Neural progenitor cell (in vitro differentiated cells): Measurements from ENCODE around the gene INPP5J. TPM values are rescaled to one million over a fixed set of nuclear protein-coding genes. Genes with fewer than 3 reads are reported as not detected.

ENCODE experiments used
- DNase-seq: peaks from one replicate; pipeline ENCODE4 v3.0.0-alpha.2; 2016; ENCODE audit warnings: low spot score
- H2AFZ ChIP-seq: fragments of 200-600 bp; sonication (generic); replicated peaks from 2 replicates; pipeline ENCODE4 v1.6.1; 2016; ENCODE audit warnings: antibody characterized with exemption
- H3F3A ChIP-seq: fragments of 200-600 bp; sonication (generic); 2 replicates; pipeline ENCODE4 v1.6.1; 2016; ENCODE audit warnings: antibody characterized with exemption, low read depth
- H3K27ac ChIP-seq: fragments of 200-600 bp; sonication (generic); 2 replicates; pipeline ENCODE4 v1.5.1; 2016; ENCODE audit warnings: mild to moderate bottlenecking
- H3K27me3 ChIP-seq: fragments of 200-600 bp; sonication (generic); 2 replicates; pipeline ENCODE4 v1.6.1; 2016; ENCODE audit warnings: mild to moderate bottlenecking, moderate library complexity
- H3K36me3 ChIP-seq: fragments of 200-600 bp; sonication (generic); 2 replicates; pipeline ENCODE4 v1.5.1; 2016
- H3K4me1 ChIP-seq: fragments of 200-600 bp; sonication (generic); 2 replicates; pipeline ENCODE4 v1.6.1; 2016; ENCODE audit warnings: mixed run types
- H3K4me2 ChIP-seq: fragments of 200-600 bp; sonication (generic); 2 replicates; pipeline ENCODE4 v1.6.1; 2016
- H3K4me3 ChIP-seq: fragments of 200-600 bp; sonication (generic); 2 replicates; pipeline ENCODE4 v1.5.1; 2016
- H3K79me2 ChIP-seq: fragments of 200-600 bp; sonication (generic); 2 replicates; pipeline ENCODE4 v1.6.1; 2016; ENCODE audit warnings: low read depth
- H3K9ac ChIP-seq: fragments of 200-600 bp; sonication (generic); 2 replicates; pipeline ENCODE4 v1.6.1; 2016
- H3K9me3 ChIP-seq: fragments of 200-600 bp; sonication (generic); 2 replicates; pipeline ENCODE4 v1.5.1; 2016; ENCODE audit warnings: low read depth
- H4K20me1 ChIP-seq: fragments of 200-600 bp; sonication (generic); 2 replicates; pipeline ENCODE4 v1.6.1; 2016; ENCODE audit warnings: low read depth
- H3K27ac Mint-ChIP-seq: 3 replicates; pipeline ENCODE4 v1.8.0; 2021; ENCODE audit warnings: mixed read lengths
- H3K27me3 Mint-ChIP-seq: 2 replicates; pipeline ENCODE4 v1.8.0; 2022; ENCODE audit warnings: low read depth, mild to moderate bottlenecking, inconsistent platforms, moderate library complexity, mixed read lengths; ENCODE audit not compliant: insufficient read depth
- H3K36me3 Mint-ChIP-seq: 3 replicates; pipeline ENCODE4 v1.8.0; 2021; ENCODE audit warnings: mixed read lengths
- H3K4me1 Mint-ChIP-seq: 3 replicates; pipeline ENCODE4 v1.8.0; 2021; ENCODE audit warnings: mixed read lengths
- H3K4me3 Mint-ChIP-seq: 3 replicates; pipeline ENCODE4 v1.8.0; 2021; ENCODE audit warnings: mild to moderate bottlenecking, moderate library complexity, mixed read lengths
- H3K9me3 Mint-ChIP-seq: 3 replicates; pipeline ENCODE4 v1.8.0; 2020; ENCODE audit warnings: mixed read lengths
- CTCF ChIP-seq: fragments of 200-600 bp; sonication (generic); IDR thresholded peaks from 2 replicates; pipeline ENCODE4 v1.5.1; 2017; ENCODE audit warnings: antibody characterized with exemption, mild to moderate bottlenecking
- EZH2 ChIP-seq: fragments of 200-600 bp; sonication (generic); IDR thresholded peaks from 2 replicates; pipeline ENCODE4 v1.6.1; 2017; ENCODE audit warnings: antibody characterized with exemption, mild to moderate bottlenecking, moderate library complexity
- EZH2phosphoT487 ChIP-seq: fragments of 200-600 bp; sonication (generic); IDR thresholded peaks from 2 replicates; pipeline ENCODE4 v1.6.1; 2017; ENCODE audit warnings: antibody characterized with exemption
- total RNA-seq: library from RNA; depleted of rRNA; stranded (reverse); fragments of >200 nt; gene quantifications from 2 replicates; pipeline ENCODE4 v1.2.3, GENCODE V29; 2015; ENCODE audit warnings: low replicate concordance

INPP5J gene
- total RNA-seq, 1 donor from 2014 or later: 1.5 TPM

GRCh38 chr22:31136155-31136554, 13.4 kb downstream of the INPP5J start:
- Mint-ChIP-seq H3K4me1 (peaks cover 21% of the 10 kb centered on the region), H3K27me3 (peaks cover 10% of the 10 kb centered on the region), H3K36me3 (peaks cover 7% of the 10 kb centered on the region), H3K27ac (no peak overlapping the region), H3K9me3 (no peaks in the 10 kb centered on the region), H3K4me3 (no peak overlapping the region)
- peaks cover 15% of the 10 kb centered on the region for H3K4me1 ChIP-seq
- H3K4me3 ChIP-seq: no peak overlapping the region
- no peak for DNase-seq
- H3K9ac ChIP-seq: no peak overlapping the region
- H3K9me3 ChIP-seq: no peaks in the 10 kb centered on the region
- H3K27me3 ChIP-seq: peaks cover 8% of the 10 kb centered on the region
- H4K20me1 ChIP-seq: no peaks in the 10 kb centered on the region
- no peak overlapping the region for H3K4me2 ChIP-seq
- no peaks in the 10 kb centered on the region for H3K79me2 ChIP-seq
- no peak for TF ChIP-seq EZH2phosphoT487
- no peak for TF ChIP-seq EZH2
- no peak for TF ChIP-seq CTCF
- no peak overlapping the region for H3K27ac ChIP-seq
- H3K36me3 ChIP-seq: no peaks in the 10 kb centered on the region
- no peak overlapping the region for H2AFZ ChIP-seq
- peaks cover 4% of the 10 kb centered on the region for H3F3A ChIP-seq

- Mint-ChIP-seq H3K27ac (no peak overlapping the region), H3K27me3 (peaks cover 13% of the 10 kb centered on the region), H3K4me1 (peaks cover 23% of the 10 kb centered on the region), H3K36me3 (peaks cover 7% of the 10 kb centered on the region), H3K9me3 (no peaks in the 10 kb centered on the region), H3K4me3 (no peak overlapping the region)
- H3K79me2 ChIP-seq: no peaks in the 10 kb centered on the region
- H3K9ac ChIP-seq: no peak overlapping the region
- H3K4me3 ChIP-seq: no peak overlapping the region
- H4K20me1 ChIP-seq: no peaks in the 10 kb centered on the region
- no peak overlapping the region for H2AFZ ChIP-seq
- H3K4me2 ChIP-seq: no peak overlapping the region
- peaks cover 8% of the 10 kb centered on the region for H3K27me3 ChIP-seq
- no peaks in the 10 kb centered on the region for H3K9me3 ChIP-seq
- H3F3A ChIP-seq: peaks cover 4% of the 10 kb centered on the region
- H3K4me1 ChIP-seq: peaks cover 15% of the 10 kb centered on the region
- TF ChIP-seq EZH2phosphoT487 (no peak), EZH2 (no peak), CTCF (no peak)
- no peak overlapping the region for H3K27ac ChIP-seq
- no peak for DNase-seq
- no peaks in the 10 kb centered on the region for H3K36me3 ChIP-seq
Observed at GRCh38 chr22:31136711-31137110, 13.9 kb downstream of the INPP5J start.

- no peak overlapping the region for H3K9ac ChIP-seq
- Mint-ChIP-seq H3K27me3 (peaks cover 15% of the 10 kb centered on the region), H3K4me1 (peaks cover 25% of the 10 kb centered on the region), H3K9me3 (no peaks in the 10 kb centered on the region), H3K27ac (no peak overlapping the region), H3K36me3 (peaks cover 7% of the 10 kb centered on the region), H3K4me3 (no peak overlapping the region)
- no peaks in the 10 kb centered on the region for H3K9me3 ChIP-seq
- no peak overlapping the region for H3K4me3 ChIP-seq
- no peak overlapping the region for H3K27ac ChIP-seq
- H4K20me1 ChIP-seq: no peaks in the 10 kb centered on the region
- no peak overlapping the region for H2AFZ ChIP-seq
- H3K79me2 ChIP-seq: no peaks in the 10 kb centered on the region
- H3K36me3 ChIP-seq: no peaks in the 10 kb centered on the region
- TF ChIP-seq CTCF (no peak), EZH2phosphoT487 (no peak)
- DNase-seq: no peak
- H3K4me1 ChIP-seq: peaks cover 15% of the 10 kb centered on the region
- peaks cover 8% of the 10 kb centered on the region for H3K27me3 ChIP-seq
- H3K4me2 ChIP-seq: no peak overlapping the region
- H3F3A ChIP-seq: peaks cover 4% of the 10 kb centered on the region
Observed at GRCh38 chr22:31137721-31138120, 15.0 kb downstream of the INPP5J start.
